ENCODE data around the gene SEPTIN1.

SEPTIN1 gene

GRCh38 chr16:30361180-30361579 is 21.2 kb downstream of the SEPTIN1 start:
- no peak for TF ChIP-seq CTCF (conservative IDR thresholded peaks at IDR 0.05; ENCODE audit: low read length)
- no peak for TF ChIP-seq EZH2phosphoT487 (IDR thresholded peaks at IDR 0.05; ENCODE audit: borderline replicate concordance)
- no peak overlapping the region for H3K4me3 ChIP-seq (ENCODE audit: low read length, poor library complexity, severe bottlenecking)
- no peaks in the 10 kb centered on the region for H3K27me3 ChIP-seq (ENCODE audit: insufficient read depth, low read length, poor library complexity, severe bottlenecking)
- H3K4me1 ChIP-seq (ENCODE audit: insufficient read depth, low read length, poor library complexity, severe bottlenecking), result peaks cover 29% of the 10 kb centered on the region
- H3K9me2 ChIP-seq (replicated peaks; ENCODE audit: low read depth, low read length), result no peaks in the 10 kb centered on the region
- H3F3A ChIP-seq (ENCODE audit: low read depth), result no peaks in the 10 kb centered on the region
- no peak overlapping the region for H3K4me2 ChIP-seq (ENCODE audit: low read depth, low read length, poor library complexity, severe bottlenecking)
- H3K9me3 ChIP-seq (ENCODE audit: insufficient read depth, low read depth, low read length), result no peaks in the 10 kb centered on the region
- H2AFZ ChIP-seq (ENCODE audit: low read length), result no peak overlapping the region
- peaks cover 17% of the 10 kb centered on the region for H4K20me1 ChIP-seq (ENCODE audit: insufficient read depth, low read length, poor library complexity, severe bottlenecking)
- no peak overlapping the region for H3K9ac ChIP-seq (ENCODE audit: low read depth, low read length, poor library complexity, severe bottlenecking)
- peaks cover 88% of the 10 kb centered on the region for H3K79me2 ChIP-seq (ENCODE audit: insufficient read depth, low read length)
- peaks cover 39% of the 10 kb centered on the region; the same call in 1 of the 2 replicates for H3K36me3 ChIP-seq (ENCODE audit: insufficient read depth, low read length)

GRCh38 chr16:30359871-30360170 is 22.5 kb downstream of the SEPTIN1 start:
- TF ChIP-seq EZH2phosphoT487 (IDR thresholded peaks at IDR 0.05; ENCODE audit: borderline replicate concordance) (no peak), CTCF (conservative IDR thresholded peaks at IDR 0.05; ENCODE audit: low read length) (no peak)
- Histone ChIP-seq H3K9ac (ENCODE audit: low read depth, low read length, poor library complexity, severe bottlenecking) (no peak overlapping the region), H3K4me2 (ENCODE audit: low read depth, low read length, poor library complexity, severe bottlenecking) (no peak overlapping the region), H3F3A (ENCODE audit: low read depth) (no peaks in the 10 kb centered on the region), H3K4me3 (ENCODE audit: low read length, poor library complexity, severe bottlenecking) (no peak overlapping the region), H2AFZ (ENCODE audit: low read length) (no peak overlapping the region), H3K9me2 (replicated peaks; ENCODE audit: low read depth, low read length) (no peaks in the 10 kb centered on the region), H3K27me3 (ENCODE audit: insufficient read depth, low read length, poor library complexity, severe bottlenecking) (no peaks in the 10 kb centered on the region), H3K79me2 (ENCODE audit: insufficient read depth, low read length) (peaks cover 76% of the 10 kb centered on the region), H3K36me3 (ENCODE audit: insufficient read depth, low read length) (peaks cover 37% of the 10 kb centered on the region; the same call in 1 of the 2 replicates), H3K9me3 (ENCODE audit: insufficient read depth, low read depth, low read length) (no peaks in the 10 kb centered on the region), H3K4me1 (ENCODE audit: insufficient read depth, low read length, poor library complexity, severe bottlenecking) (peaks cover 21% of the 10 kb centered on the region), H4K20me1 (ENCODE audit: insufficient read depth, low read length, poor library complexity, severe bottlenecking) (peaks cover 9% of the 10 kb centered on the region)

- H3K4me2 ChIP-seq (ENCODE audit: low read depth, low read length, poor library complexity, severe bottlenecking), result no peak overlapping the region
- no peaks in the 10 kb centered on the region for H3K27me3 ChIP-seq (ENCODE audit: insufficient read depth, low read length, poor library complexity, severe bottlenecking)
- no peak overlapping the region for H2AFZ ChIP-seq (ENCODE audit: low read length)
- TF ChIP-seq CTCF (conservative IDR thresholded peaks at IDR 0.05; ENCODE audit: low read length) (no peak), EZH2phosphoT487 (IDR thresholded peaks at IDR 0.05; ENCODE audit: borderline replicate concordance) (no peak)
- no peaks in the 10 kb centered on the region for H3K9me2 ChIP-seq (replicated peaks; ENCODE audit: low read depth, low read length)
- no peak overlapping the region for H3K9ac ChIP-seq (ENCODE audit: low read depth, low read length, poor library complexity, severe bottlenecking)
- peaks cover 76% of the 10 kb centered on the region for H3K79me2 ChIP-seq (ENCODE audit: insufficient read depth, low read length)
- peaks cover 15% of the 10 kb centered on the region for H3K4me1 ChIP-seq (ENCODE audit: insufficient read depth, low read length, poor library complexity, severe bottlenecking)
- H3K4me3 ChIP-seq (ENCODE audit: low read length, poor library complexity, severe bottlenecking), result no peak overlapping the region
- peaks cover 37% of the 10 kb centered on the region; the same call in 1 of the 2 replicates for H3K36me3 ChIP-seq (ENCODE audit: insufficient read depth, low read length)
- no peaks in the 10 kb centered on the region for H3F3A ChIP-seq (ENCODE audit: low read depth)
- H4K20me1 ChIP-seq (ENCODE audit: insufficient read depth, low read length, poor library complexity, severe bottlenecking), result peaks cover 5% of the 10 kb centered on the region
- no peaks in the 10 kb centered on the region for H3K9me3 ChIP-seq (ENCODE audit: insufficient read depth, low read depth, low read length)
Measured at GRCh38 chr16:30358990-30359870, 23.1 kb downstream of the SEPTIN1 start.
